Measurements from ENCODE around the gene SAMD4A. TPM values are rescaled to one million over a fixed set of nuclear protein-coding genes. Genes with fewer than 3 reads are reported as not detected.

SAMD4A gene
- total and polyA plus RNA-seq, 2 of the 4 experiments (the other 2 are of a cell fraction) = 22.9 to 38.2 TPM

- H3K4me2 ChIP-seq (ENCODE audit: low read depth, low read length) = no peak overlapping the region
- H3K9me1 ChIP-seq (ENCODE audit: insufficient read depth, low read length) = no peaks in the 10 kb centered on the region
- no peak overlapping the region for H3K4me3 ChIP-seq (ENCODE audit: insufficient read depth, low read depth, low read length)
- no peaks in the 10 kb centered on the region for H3K36me3 ChIP-seq (ENCODE audit: control insufficient read depth, insufficient read depth, low read length)
- peaks cover 17% of the 10 kb centered on the region for H3K27me3 ChIP-seq (ENCODE audit: control insufficient read depth, insufficient read depth, low read length)
- no peaks in the 10 kb centered on the region; the same call in 1 of the 2 replicates for H3K4me1 ChIP-seq (ENCODE audit: control insufficient read depth, insufficient read depth, low read length)
- H2BK20ac ChIP-seq (ENCODE audit: low read depth, low read length) = no peak overlapping the region
- no peak overlapping the region for H2BK5ac ChIP-seq (ENCODE audit: low read depth, low read length, poor library complexity, severe bottlenecking)
- H3K9ac ChIP-seq (ENCODE audit: low read depth, low read length) = no peak overlapping the region
- H3K14ac ChIP-seq (replicated peaks; ENCODE audit: low read depth, low read length) = no peak overlapping the region
- no peak for ATAC-seq (ENCODE audit: low read depth)
- no peak overlapping the region for H4K91ac ChIP-seq (ENCODE audit: insufficient read depth, low read depth, low read length)
- in situ Hi-C loops (cut with MboI; ENCODE audit: low sequenced_read_pairs) = no loop called here
- POLR2A ChIA-PET (ENCODE audit: unreplicated experiment) = no interaction called here
- H4K5ac ChIP-seq (ENCODE audit: low read depth, low read length) = no peak overlapping the region
- no peak overlapping the region for H2AK9ac ChIP-seq (replicated peaks; ENCODE audit: low read depth, low read length, poor library complexity)
- no peak overlapping the region for H3K56ac ChIP-seq (ENCODE audit: extremely low read depth, insufficient read depth, low read length)
- no peak overlapping the region for H2AK5ac ChIP-seq (ENCODE audit: low read depth, low read length)
- no peak overlapping the region for H3K18ac ChIP-seq (ENCODE audit: low read depth, low read length)
- no peak overlapping the region for H2BK120ac ChIP-seq (ENCODE audit: low read depth, low read length)
- no peak overlapping the region for H3K23ac ChIP-seq (ENCODE audit: low read depth, low read length)
- H2AFZ ChIP-seq (replicated peaks; ENCODE audit: low read length, poor library complexity) = no peak overlapping the region
- dilution Hi-C loops (cut with HindIII; ENCODE audit: low sequenced_read_pairs, unreplicated experiment) = no loop called here
- H3K27ac ChIP-seq (ENCODE audit: insufficient read depth, low read length) = no peak overlapping the region
- no peaks in the 10 kb centered on the region for H4K20me1 ChIP-seq (ENCODE audit: insufficient read depth, low read length)
- H3K79me1 ChIP-seq (ENCODE audit: low read depth in 1 of 2, low read length in 2 of 2) = no peaks in the 10 kb centered on the region
- no TSS peak for BruUV-seq (replicated peaks)
- CTCF ChIA-PET = no interaction called here
- no peak for DNase-seq
- intact Hi-C loops (cut with micrococcal nuclease) = no loop called here
- TF ChIP-seq MAFK (IDR thresholded peaks at IDR 0.05; ENCODE audit: low read depth, low read length) (peak; percentile 40; the same call in 1 of the 2 replicates), ELK1 (IDR thresholded peaks at IDR 0.05; ENCODE audit: borderline replicate concordance, low read depth, low read length) (no peak)
- H3K9me3 ChIP-seq (ENCODE audit: control insufficient read depth, insufficient read depth, low read length) = peaks cover 11% of the 10 kb centered on the region; the same call in 1 of the 2 replicates
- no peak overlapping the region for H3K4ac ChIP-seq (ENCODE audit: low read depth, low read length)
- no peak overlapping the region for H4K8ac ChIP-seq (ENCODE audit: low read depth in 2 of 2, low read length in 2 of 2)
- no peak overlapping the region for H2BK15ac ChIP-seq (ENCODE audit: low read depth, low read length)
These were observed 255.8 kb downstream of the SAMD4A start for GRCh38 chr14:54822685-54823084.
